ENCODE measurements around the gene ALDOB. TPM values are rescaled to one million over a fixed set of nuclear protein-coding genes. Genes with fewer than 3 reads are reported as not detected.

The ALDOB gene
- total and polyA plus RNA-seq, 2 of the 8 experiments (the other 6 are each of a cell fraction or from before 2014, with no cell fraction given): not detected

- TF ChIP-seq SIRT6 (IDR thresholded peaks at IDR 0.05; ENCODE audit: low read length) (no peak), SIX5 (IDR thresholded peaks at IDR 0.05; ENCODE audit: low read depth, low read length) (no peak), USF2 (IDR thresholded peaks at IDR 0.05; ENCODE audit: low read length) (no peak), RNF2 (IDR thresholded peaks at IDR 0.05; ENCODE audit: borderline replicate concordance, low read depth, low read length, missing control alignments, poor library complexity, severe bottlenecking) (no peak)
Measured at GRCh38 chr9:101443364-101443771, 7.8 kb upstream of the ALDOB start (continued).
